HL-60 (cell line): ENCODE data around the gene PRKD1.

ENCODE experiments used
- DNase-seq, 2 experiments: peaks; one replicate each; pipeline ENCODE4 v3.0.0-alpha.2; 2010 to 2020; ENCODE audit warnings: low read depth in 1 of 2, low spot score in 1 of 2
- H3K27ac ChIP-seq: fragments of 250-450 bp; sonication (Bioruptor Pico); replicated peaks from 2 replicates; pipeline ENCODE4 v1.5.1; 2020; ENCODE audit warnings: mild to moderate bottlenecking, moderate library complexity
- H3K27me3 ChIP-seq: fragments of 250-450 bp; sonication (Bioruptor Pico); 2 replicates; pipeline ENCODE4 v1.5.1; 2021; ENCODE audit warnings: mild to moderate bottlenecking, moderate library complexity; ENCODE audit not compliant: insufficient read depth, poor library complexity, severe bottlenecking
- H3K4me3 ChIP-seq: replicated peaks from 2 replicates; pipeline ENCODE4 v1.5.1; 2011; ENCODE audit warnings: mild to moderate bottlenecking, control low read depth, low read length; ENCODE audit not compliant: insufficient read depth
- CTCF ChIP-seq: IDR thresholded peaks from one replicate; pipeline ENCODE4 v1.5.1; 2011; ENCODE audit warnings: low read length, control low read depth, inconsistent platforms; ENCODE audit not compliant: insufficient read depth
- GABPA ChIP-seq: IDR thresholded peaks from 2 replicates; pipeline ENCODE4 v1.6.1; 2012; ENCODE audit warnings: low read depth
- POLR2AphosphoS5 ChIP-seq: IDR thresholded peaks from 2 replicates; pipeline ENCODE4 v1.6.1; 2012; ENCODE audit warnings: low read depth
- REST ChIP-seq: IDR thresholded peaks from 2 replicates; pipeline ENCODE4 v1.6.1; 2012; ENCODE audit warnings: low read depth; ENCODE audit not compliant: insufficient replicate concordance
- SPI1 ChIP-seq: IDR thresholded peaks from 2 replicates; pipeline ENCODE4 v1.6.1; 2012; ENCODE audit warnings: low read depth, mild to moderate bottlenecking, borderline replicate concordance

Gene PRKD1

GRCh38 chr14:29569194-29569593 is 358.5 kb downstream of the PRKD1 start:
- TF ChIP-seq REST (no peak), POLR2AphosphoS5 (no peak), GABPA (no peak), CTCF (no peak), SPI1 (no peak)
- no peak overlapping the region for H3K27ac ChIP-seq

GRCh38 chr14:29566194-29566593 is 361.5 kb downstream of the PRKD1 start:
- Histone ChIP-seq H3K27ac (no peak overlapping the region), H3K27me3 (no peaks in the 10 kb centered on the region), H3K4me3 (no peak overlapping the region)
- no peak for DNase-seq
- no peak for TF ChIP-seq REST
- no peak for TF ChIP-seq GABPA
- no peak for TF ChIP-seq SPI1
- TF ChIP-seq POLR2AphosphoS5 = no peak
- no peak for TF ChIP-seq CTCF

More at GRCh38 chr14:29569194-29569593, 358.5 kb downstream of the PRKD1 start:
- DNase-seq = no peak
- Histone ChIP-seq H3K27me3 (no peaks in the 10 kb centered on the region), H3K4me3 (no peak overlapping the region)

- DNase-seq = no peak
- no peak for TF ChIP-seq GABPA
- TF ChIP-seq CTCF = no peak
- TF ChIP-seq POLR2AphosphoS5 = no peak
- no peak for TF ChIP-seq REST
- no peak for TF ChIP-seq SPI1
These were observed 369.1 kb downstream of the PRKD1 start for GRCh38 chr14:29558516-29558915.

More at GRCh38 chr14:29558516-29558915, 369.1 kb downstream of the PRKD1 start:
- H3K27me3 ChIP-seq = no peaks in the 10 kb centered on the region
- H3K27ac ChIP-seq = no peak overlapping the region
- no peak overlapping the region for H3K4me3 ChIP-seq
